Peyer's patch (tissue), 4 donors: ENCODE results near the gene CCND2. TPM values are rescaled to one million over a fixed set of nuclear protein-coding genes. Genes with fewer than 3 reads are reported as not detected.
A peak's percentile ranks its signal among the peaks of the same experiment; 100 is the strongest.

ENCODE experiments used
- DNase-seq, 3 donors: peaks; one replicate each; pipeline ENCODE4 v3.0.0-alpha.2; 2017 to 2019
- H3K27ac ChIP-seq, 4 donors: fragments of 200-600 bp; sonication (generic); one replicate each; pipeline ENCODE4 v1.5.1; 2016 to 2019
- H3K27me3 ChIP-seq, 2 donors: fragments of 200-600 bp; sonication (generic); one replicate each; pipeline ENCODE4 v1.5.1; 2019
- H3K36me3 ChIP-seq, 3 donors: fragments of 200-600 bp; sonication (generic); one replicate each; pipeline ENCODE4 v1.5.1; 2016 to 2019
- H3K4me1 ChIP-seq, 4 donors: fragments of 200-600 bp; sonication (generic); one replicate each; pipeline ENCODE4 v1.5.1; 2016 to 2019
- H3K4me3 ChIP-seq, 4 donors: fragments of 200-600 bp; sonication (generic); 1 replicate in 3 of 4; 2 replicates in 1 of 4; pipeline ENCODE4 v1.5.1; 2016 to 2019; ENCODE audit warnings: mild to moderate bottlenecking in 1 of 4
- H3K9me3 ChIP-seq, 4 donors: fragments of 200-600 bp; sonication (generic); one replicate each; pipeline ENCODE4 v1.5.1; 2016 to 2019; ENCODE audit warnings: mild to moderate bottlenecking in 1 of 4
- POLR2A ChIP-seq, 2 donors: fragments of 450-650 bp; IDR thresholded peaks; one replicate each; pipeline ENCODE4 v1.5.1; 2017; ENCODE audit warnings: antibody characterized with exemption in 2 of 2, mild to moderate bottlenecking in 2 of 2, moderate library complexity in 2 of 2
- total RNA-seq, 4 donors: library from RNA; depleted of rRNA; stranded (reverse); fragments of >200 nt; gene quantifications; one replicate each; pipeline ENCODE4 v1.1.0, GENCODE V29; 2016
- TF ChIP-seq, protein P1 (sequence below), 6 experiments: fragments of 450-650 bp in 4 of 6; fragments of 200-600 bp in 2 of 6; sonication (generic) in 1 of 6; IDR thresholded peaks; one replicate each; pipeline ENCODE4 v1.5.1; 2017 to 2019; ENCODE audit warnings: antibody characterized with exemption in 6 of 6, mild to moderate bottlenecking in 3 of 6, moderate library complexity in 1 of 6

Gene CCND2
- total RNA-seq, 4 donors from 2014 or later, result 72.0 to 162 (median 97.6) TPM

- H3K27ac ChIP-seq, result peak overlapping the region; percentile 89 to 96 (median 94)
- TF ChIP-seq, protein P1, sequence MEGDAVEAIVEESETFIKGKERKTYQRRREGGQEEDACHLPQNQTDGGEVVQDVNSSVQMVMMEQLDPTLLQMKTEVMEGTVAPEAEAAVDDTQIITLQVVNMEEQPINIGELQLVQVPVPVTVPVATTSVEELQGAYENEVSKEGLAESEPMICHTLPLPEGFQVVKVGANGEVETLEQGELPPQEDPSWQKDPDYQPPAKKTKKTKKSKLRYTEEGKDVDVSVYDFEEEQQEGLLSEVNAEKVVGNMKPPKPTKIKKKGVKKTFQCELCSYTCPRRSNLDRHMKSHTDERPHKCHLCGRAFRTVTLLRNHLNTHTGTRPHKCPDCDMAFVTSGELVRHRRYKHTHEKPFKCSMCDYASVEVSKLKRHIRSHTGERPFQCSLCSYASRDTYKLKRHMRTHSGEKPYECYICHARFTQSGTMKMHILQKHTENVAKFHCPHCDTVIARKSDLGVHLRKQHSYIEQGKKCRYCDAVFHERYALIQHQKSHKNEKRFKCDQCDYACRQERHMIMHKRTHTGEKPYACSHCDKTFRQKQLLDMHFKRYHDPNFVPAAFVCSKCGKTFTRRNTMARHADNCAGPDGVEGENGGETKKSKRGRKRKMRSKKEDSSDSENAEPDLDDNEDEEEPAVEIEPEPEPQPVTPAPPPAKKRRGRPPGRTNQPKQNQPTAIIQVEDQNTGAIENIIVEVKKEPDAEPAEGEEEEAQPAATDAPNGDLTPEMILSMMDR (IDR thresholded peaks at IDR 0.05), result peak in 5 of 6 experiments; percentile 23 to 46 (median 30)
- TF ChIP-seq POLR2A (IDR thresholded peaks at IDR 0.05), result peak; percentile 35 to 36
- peak overlapping the region; percentile 55 to 89 (median 74) for H3K4me3 ChIP-seq
- H3K4me1 ChIP-seq, result peaks cover 0 to 31% (median 8%) of the 10 kb centered on the region in 4 donors
- no peaks in the 10 kb centered on the region for H3K36me3 ChIP-seq
- peak; percentile 84 to 96 (median 94) for DNase-seq
- no peaks in the 10 kb centered on the region for H3K9me3 ChIP-seq
- H3K27me3 ChIP-seq, result no peaks in the 10 kb centered on the region
These were observed 4.1 kb upstream of the CCND2 start for GRCh38 chr12:4269279-4269991.

DNA sequence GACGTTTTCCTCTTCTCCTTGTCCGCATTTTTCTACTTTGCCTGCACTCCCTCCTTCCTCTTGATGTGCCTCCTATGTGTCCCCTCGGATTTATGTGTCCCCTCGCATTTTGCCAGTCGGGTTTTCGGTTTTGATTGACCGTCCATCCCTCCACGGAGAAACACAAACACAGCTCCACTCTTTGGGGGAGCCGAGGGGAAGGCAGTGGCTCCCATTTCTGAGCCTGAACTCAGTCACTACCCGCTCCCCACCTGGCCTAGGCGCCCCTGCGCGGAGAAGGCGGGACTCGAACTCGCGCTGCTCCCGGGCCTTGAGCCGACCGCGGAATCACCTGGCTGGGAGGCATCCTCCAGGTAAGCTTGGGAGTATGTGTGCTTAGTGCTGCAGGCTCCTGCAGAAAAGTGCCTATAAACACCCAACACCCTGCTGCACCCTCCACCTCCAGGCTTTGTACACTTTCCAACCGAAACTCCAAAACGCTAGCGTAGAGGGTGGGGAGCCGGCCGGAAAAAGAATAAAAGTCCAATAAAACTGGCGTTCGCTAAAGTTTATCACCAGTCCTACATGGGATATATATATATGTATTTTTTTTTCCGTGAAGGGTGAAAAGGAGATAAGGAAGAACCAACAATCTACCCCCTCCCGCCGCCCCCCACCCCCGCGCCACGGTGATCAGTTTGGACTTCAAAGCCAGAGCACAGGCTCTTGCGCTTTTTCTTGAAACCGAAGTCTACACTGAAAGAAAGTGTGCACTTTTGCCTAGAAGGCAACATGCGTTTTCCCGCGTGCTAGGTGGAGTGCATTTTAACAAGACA, 3.3 kb upstream of the CCND2 start:
- H3K4me1 ChIP-seq, result peaks cover 0 to 31% (median 8%) of the 10 kb centered on the region in 4 donors
- no peak for TF ChIP-seq POLR2A (IDR thresholded peaks at IDR 0.05)
- TF ChIP-seq, protein P1 (IDR thresholded peaks at IDR 0.05), result no peak
- H3K4me3 ChIP-seq, result peak overlapping the region; percentile 55 to 89 (median 74)
- no peaks in the 10 kb centered on the region for H3K27me3 ChIP-seq
- no peaks in the 10 kb centered on the region for H3K9me3 ChIP-seq
- peak; percentile 53 to 70 (median 67) for DNase-seq
- H3K27ac ChIP-seq, result peak overlapping the region; percentile 89 to 96 (median 94)
- no peaks in the 10 kb centered on the region for H3K36me3 ChIP-seq

DNA sequence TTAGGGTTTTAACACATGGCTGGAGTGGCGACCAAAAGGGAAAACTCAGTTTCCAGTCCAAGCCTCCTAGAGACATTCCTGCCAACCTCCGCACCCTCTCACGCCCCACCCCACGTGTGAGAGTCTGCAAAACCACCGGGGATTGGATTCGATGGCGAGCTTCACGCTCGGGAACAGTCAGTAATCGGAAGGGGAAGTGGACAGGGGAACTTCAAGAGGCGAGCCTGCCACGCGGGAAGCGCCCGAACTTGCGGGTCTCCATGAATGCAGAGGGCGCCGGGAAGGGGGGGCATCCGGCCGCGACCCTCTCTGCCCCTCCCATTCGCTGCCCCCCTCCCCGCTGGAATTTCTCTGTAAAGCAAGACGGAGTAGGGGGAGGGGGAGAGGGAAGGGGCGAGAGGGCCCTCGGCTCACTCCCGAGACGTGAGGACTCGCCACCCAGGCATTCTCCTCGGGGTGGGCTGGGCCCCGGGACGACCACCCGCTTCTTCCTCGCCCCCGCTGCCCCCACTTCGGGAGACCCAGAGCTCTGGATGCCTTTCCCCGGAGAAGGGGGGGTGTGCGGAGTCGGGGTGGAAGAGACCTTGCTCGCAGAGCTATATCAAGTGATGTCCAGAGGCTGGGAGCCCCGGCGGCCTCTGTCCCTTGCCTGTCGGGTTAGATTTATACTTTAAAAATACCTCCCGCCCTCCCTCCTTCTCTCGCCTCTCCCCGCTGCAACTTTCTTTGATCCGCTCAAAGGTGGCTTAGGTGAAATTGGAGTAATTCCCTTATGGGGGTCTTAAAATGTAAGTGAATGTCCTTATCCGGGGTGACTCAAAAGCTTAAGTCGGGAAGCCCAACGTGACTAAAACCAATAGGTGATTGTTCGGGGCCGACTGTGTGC, 2.5 kb upstream of the CCND2 start:
- H3K36me3 ChIP-seq, result no peaks in the 10 kb centered on the region
- H3K27ac ChIP-seq, result peak overlapping the region; percentile 89 to 96 (median 94)
- H3K4me1 ChIP-seq, result peaks cover 0 to 35% (median 8%) of the 10 kb centered on the region in 4 donors
- TF ChIP-seq POLR2A (IDR thresholded peaks at IDR 0.05), result peak in 1 of 2 donors; percentile 40
- TF ChIP-seq, protein P1 (IDR thresholded peaks at IDR 0.05), result no peak
- peak; percentile 74 to 83 (median 78) for DNase-seq
- no peaks in the 10 kb centered on the region for H3K27me3 ChIP-seq
- H3K9me3 ChIP-seq, result no peaks in the 10 kb centered on the region
- peak overlapping the region; percentile 55 to 89 (median 74) for H3K4me3 ChIP-seq

- Histone ChIP-seq H3K9me3 (no peaks in the 10 kb centered on the region), H3K4me1 (peaks cover 0 to 43% (median 8%) of the 10 kb centered on the region in 4 donors), H3K4me3 (peak overlapping the region; percentile 55 to 89 (median 74)), H3K27me3 (no peaks in the 10 kb centered on the region), H3K36me3 (no peaks in the 10 kb centered on the region), H3K27ac (peak overlapping the region; percentile 89 to 96 (median 94))
- DNase-seq, result peak; percentile 88 to 96 (median 91)
- TF ChIP-seq, protein P1 (IDR thresholded peaks at IDR 0.05), result no peak
- TF ChIP-seq POLR2A (IDR thresholded peaks at IDR 0.05), result peak; percentile 48 to 69
These were observed 1.7 kb upstream of the CCND2 start for GRCh38 chr12:4271717-4272423.
